DMS114 treated with DMSO at 0.1 percent for 48 hours (cell line): ENCODE results near the gene GBGT1.

Experiments used
- DNase-seq: peaks from one replicate; lab custom pipeline; 2025; ENCODE audit not compliant: unreplicated experiment; lab: John Stamatoyannopoulos, UW

The GBGT1 gene

DNA sequence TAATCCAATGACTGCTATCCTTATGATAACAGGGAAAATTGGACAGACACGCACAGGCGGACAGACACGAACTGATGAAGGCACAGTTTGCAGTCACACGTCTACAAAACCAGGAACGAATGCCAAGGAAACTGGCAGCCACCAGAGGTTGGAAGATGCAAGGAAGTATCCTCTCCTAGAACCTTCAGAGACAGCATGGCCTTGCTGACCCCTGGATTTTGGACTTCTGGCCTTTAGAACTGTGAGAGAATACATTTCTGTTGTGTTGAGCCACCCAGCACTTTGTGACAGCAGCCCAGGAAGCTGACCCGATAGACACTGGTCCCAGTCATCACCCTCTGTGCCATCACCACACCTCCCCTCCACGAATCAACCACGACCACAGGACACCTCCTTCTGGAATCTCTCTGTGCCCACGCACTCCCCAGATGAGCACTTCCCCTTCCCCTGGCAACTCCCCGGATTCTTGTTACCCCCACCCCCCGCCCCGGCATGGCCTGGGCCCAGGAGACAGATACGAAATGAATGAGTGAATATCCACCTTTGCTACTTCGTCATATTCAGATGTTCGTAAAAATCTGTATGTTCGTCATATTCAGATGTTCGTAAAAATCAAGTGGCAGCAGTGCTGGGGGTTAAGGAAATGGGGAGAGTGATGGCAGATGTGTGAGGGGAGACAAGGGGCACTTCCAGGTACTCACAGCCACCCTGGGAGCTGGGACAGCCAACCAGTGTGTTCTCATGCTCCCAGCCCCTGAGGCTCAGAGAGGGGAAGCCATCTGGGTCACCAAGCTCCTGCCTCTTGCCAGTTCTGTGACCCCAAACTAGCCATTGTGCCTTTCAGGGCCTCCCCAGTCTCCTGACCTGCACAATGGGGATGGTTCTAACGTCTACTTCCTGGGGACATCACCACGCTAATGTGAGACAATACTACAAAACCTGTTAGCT, 18.5 kb downstream of the GBGT1 start:
- DNase-seq: no peak

DNA sequence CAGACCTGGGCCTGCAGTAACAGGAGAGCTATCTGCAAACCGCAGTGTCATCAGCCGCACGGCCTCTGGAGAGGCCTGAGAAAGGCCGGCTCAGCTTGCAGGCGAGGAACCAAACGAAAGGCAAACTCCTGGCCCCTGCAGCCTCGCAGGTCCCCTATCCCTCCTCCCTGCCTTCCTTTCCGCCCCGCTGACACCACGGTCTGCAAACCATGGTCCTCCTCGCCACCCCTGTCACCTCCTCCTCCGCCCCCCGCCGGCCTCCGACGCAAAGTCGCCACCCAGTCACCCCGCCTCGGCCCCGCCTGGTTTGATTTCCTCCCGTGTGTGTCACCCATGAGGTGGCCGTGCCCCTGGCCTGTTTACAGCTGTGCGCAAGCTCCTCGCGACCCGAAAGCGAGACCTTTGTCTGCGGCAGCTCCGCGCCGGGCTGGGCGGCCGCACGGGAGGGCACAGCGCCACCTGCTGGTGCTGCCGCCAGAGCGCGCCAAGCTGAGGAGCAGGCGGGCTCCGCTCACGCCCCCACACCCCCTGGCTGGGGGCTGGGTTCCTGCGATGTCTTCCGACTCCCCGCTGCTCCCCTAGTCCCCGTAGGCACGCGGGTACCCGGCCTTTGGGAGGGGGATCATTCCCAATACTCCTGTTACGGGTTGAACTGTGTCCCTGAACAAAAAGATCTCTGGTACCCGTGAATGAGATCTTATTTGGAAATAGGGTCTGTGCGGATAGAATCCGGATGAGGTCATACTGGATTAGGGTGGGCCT, 19.4 kb downstream of the GBGT1 start:
- DNase-seq: no peak

DNA sequence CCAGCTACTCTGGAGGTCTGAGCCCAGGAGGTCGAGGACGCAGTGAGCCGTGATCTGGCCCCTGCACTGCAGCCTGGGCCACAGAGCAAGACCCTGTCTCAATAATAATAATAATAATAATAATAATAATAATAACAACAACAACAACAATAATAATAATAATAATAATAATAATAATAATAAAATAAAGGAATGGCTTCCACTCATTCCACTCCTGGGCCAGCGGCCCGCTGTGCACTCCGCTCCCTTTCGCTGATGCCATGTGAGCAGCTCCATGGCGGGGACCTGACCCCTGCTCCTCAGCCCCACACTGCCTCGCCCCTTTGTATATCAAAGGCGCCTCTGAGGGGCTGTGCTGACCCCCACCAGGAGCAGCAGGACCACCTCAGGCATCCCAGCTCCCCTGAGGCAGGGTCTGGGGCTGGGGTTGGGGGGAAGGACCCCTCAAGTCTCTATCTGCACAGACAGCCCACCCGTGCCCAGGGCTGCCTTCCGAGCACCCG, 20.0 kb downstream of the GBGT1 start:
- no peak for DNase-seq

DNA sequence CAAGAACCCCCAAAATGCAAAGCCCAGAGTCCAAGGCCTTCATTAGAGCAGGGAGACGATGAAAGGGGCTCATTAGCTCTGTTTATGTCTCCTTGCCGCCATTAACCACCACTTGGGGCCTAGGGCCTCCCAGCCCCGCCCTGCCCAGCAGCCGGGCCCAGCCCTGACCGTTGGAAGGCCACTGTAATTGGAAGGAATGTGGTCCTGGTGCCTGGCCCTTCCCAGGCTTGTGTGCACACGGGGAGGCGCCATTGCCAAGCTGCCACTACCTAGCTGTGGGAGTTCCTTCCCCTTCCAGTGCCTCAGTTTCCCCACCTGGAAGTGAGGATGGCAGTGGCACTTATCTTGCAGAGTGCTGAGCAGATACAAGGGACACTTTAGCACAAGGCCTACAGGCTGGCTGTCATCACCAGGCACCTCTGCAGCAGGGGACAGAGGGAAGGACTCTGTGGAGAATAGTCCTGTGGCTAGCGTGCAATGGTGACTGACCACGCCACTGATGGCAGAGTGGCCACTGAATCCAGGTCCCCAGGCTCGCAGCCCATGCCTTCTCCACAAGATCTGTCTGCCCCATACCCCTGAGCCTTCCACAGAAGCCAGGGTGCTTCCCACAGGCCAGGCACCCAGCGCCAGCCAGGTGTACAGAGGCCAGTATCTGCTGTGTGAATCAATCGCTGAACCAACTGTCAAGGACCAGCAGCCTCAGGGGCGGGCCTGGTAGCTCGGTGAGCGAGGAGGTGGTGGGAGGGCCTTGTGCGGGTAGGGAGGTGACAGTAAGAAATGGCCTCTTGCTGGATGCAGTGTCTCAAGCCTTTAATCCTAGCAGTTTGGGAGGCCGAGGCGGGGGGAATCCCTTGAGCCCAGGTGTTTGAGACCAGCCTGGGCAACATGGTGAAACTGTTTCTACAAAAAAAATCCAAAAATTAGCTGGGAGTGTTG, 20.8 kb downstream of the GBGT1 start:
- no peak for DNase-seq

DNA sequence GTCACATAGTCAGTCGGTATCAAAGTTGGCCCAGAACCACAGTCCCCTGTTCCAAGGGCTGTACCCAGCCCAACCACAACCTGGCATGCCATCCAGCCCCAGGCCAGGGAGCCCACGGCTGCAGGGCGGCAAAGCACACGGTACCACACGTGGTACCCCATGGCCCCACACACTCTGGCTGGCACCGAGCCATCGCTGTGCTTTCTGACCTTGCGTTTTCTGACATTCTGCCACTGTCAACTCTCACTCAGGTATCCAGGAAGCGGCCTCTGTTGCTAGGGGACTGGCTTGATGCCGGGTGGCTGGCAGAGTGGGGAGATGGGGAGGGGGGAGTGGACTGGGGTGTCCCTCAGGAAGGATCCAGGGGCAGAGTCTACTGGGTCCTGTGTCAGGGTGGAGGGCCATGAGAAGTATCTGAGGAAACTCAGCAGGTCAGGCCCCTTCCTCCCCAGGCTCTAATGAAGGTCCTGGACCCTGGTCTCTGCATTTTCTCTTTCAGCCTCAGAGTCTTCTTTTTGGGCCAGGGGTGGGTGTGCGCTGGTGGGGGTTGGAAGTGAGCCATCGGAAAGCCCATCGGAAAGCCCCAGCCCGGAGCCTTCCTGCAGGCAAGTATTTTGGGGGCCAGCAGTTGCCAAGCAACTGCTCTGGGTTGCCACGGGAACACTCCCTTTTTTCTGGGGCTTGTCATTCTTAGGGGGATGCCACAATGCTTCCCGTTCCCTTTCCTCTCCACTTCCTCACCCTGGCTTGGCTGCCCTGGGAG, 21.7 kb downstream of the GBGT1 start:
- DNase-seq: no peak

DNA sequence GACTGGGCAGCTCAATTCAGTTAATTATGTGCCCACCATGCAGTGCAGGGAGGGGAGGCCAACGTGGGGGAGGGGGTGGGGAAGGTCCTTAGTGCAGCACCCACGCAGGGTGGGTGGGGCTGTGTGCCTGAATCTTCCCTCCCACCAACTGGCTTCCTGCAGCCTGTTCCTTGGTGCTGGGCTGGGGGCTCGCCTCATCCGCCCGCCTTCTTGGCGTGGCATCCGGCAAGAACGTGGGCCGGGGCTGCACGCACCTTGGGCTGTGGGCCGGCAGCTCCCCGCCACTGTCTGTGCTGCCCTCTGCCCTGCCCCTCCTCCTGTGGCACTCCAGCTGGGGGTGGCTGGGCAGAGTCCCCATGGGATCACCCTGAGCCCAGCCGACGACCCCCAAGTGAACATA, 23.1 kb downstream of the GBGT1 start:
- no peak for DNase-seq

DNA sequence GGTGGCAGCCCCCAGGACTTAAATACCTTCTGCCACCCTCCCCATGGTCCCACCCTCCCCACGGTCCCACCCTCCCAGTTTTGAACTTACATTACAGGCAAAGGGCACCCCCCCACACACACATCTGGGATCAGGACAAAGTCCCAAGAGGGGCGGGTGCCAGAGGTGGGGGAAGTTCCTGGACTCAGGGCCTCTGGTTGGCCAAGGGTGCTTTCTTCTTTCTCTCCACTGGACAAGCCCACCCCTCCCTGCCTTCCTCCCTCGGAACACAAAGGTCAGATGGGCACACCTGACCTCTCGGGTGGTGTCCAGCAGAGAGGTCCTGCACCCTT, 23.6 kb downstream of the GBGT1 start:
- DNase-seq: no peak

DNA sequence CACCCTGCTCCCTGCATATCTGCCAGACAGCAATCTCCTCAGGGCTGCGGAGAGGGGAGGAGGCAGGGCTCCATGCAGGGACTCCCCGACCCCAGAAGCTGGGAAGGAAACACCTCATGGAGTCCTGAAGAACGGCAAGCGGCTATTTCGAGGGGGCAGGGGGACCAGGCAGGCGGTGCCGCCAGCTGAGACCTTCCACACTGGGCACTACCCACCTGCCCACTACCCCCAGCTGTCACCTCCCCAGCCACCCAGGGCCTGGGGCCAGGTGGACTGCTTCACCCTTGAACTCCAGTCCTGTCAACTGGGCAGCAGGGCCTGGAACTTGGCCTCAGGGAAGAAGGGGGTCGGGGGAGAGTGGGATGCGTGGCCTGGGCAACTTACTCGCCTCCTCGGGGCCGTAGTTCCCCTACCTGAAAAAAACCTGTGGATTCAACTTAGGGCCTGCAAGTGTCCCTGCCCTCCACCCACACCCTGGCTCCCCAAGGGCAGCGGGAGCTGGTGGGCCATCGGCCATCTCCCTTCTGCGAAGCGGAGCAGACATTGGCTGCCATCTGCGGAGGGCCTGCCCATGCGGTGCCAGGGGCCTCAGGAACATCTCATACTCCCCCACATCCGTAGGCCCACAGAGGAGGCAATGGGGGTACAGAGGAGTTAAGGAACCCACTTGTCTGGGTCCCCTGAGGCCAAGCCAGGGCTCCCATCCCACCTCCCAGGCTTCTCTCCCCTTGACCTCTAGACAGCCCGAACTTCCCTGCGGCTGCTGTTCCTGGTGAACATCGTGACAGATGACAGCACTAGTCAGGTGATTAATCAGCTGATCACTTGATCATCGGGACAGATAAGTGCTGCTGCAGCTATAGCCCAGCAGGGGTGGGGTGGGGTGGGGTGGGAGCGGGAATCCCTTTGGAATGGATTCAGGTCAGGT, 24.2 kb downstream of the GBGT1 start:
- DNase-seq: no peak

DNA sequence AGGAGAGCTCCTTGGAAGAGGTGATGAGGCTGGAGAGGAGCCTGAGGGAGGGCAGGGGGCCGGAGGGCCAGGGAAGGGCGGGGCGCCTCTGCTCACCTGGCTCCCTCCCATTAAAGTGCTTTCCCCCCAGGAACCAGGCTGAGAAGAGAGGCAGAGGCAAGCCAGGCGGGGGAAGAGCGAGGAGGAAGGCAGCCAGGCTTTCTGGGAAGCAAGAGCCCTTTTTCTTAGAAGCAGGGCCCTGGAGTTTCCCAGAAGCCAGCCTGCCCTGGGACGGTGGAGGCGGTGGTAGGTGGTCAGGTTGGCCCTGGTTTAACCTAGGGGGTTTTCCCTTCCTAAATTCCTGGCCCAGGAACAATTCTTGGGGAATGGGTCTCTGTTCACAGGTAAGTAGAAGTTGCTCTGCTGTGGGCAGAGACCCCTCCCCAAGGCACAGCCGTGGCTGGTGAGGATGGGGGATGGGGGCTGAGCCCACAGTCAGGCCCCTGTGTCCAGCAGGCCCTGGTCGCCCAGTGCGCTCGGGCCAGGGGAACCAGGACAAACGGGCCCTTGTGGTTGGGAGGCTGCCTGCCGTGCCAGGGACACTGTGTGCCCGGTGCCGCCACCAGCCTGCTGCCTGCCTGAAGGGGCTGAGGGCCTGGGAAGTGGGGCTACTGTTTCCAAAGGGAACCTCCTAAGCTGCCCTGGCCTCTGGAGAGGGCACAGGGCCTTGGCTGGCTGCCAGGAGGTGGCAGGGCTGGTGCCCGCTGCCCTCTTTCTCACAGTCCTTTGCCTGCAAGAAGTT, 26.1 kb downstream of the GBGT1 start:
- DNase-seq: no peak

DNA sequence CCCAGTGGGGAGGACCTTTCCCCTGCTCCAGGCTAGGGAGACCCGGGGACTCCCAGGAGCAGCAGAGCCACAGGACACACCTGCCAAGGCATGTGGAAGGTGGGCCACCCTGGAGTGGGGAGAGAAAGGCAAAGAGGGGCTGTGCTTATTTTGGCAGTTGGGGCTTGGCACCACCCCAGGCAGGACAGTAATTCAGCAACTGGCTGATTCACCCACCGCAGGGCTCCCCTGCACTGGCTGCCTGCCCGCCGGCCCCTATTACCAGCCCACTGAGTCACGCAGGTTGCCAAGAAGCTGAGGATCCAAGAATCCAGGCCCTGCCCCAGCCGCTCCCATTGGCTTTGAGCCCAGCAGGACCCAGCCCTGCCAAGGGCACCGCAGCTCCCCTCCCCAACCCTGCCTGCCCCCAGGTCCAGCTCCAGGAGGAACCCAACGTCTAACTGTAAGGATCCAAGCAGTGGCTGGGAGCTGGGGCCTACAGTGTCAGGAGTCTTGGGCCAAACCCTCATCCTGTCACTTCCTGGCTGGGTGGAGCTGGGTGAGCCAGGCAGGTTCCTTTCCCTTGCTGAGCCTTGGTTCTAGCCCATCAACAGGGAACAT, 28.5 kb downstream of the GBGT1 start:
- no peak for DNase-seq

DNA sequence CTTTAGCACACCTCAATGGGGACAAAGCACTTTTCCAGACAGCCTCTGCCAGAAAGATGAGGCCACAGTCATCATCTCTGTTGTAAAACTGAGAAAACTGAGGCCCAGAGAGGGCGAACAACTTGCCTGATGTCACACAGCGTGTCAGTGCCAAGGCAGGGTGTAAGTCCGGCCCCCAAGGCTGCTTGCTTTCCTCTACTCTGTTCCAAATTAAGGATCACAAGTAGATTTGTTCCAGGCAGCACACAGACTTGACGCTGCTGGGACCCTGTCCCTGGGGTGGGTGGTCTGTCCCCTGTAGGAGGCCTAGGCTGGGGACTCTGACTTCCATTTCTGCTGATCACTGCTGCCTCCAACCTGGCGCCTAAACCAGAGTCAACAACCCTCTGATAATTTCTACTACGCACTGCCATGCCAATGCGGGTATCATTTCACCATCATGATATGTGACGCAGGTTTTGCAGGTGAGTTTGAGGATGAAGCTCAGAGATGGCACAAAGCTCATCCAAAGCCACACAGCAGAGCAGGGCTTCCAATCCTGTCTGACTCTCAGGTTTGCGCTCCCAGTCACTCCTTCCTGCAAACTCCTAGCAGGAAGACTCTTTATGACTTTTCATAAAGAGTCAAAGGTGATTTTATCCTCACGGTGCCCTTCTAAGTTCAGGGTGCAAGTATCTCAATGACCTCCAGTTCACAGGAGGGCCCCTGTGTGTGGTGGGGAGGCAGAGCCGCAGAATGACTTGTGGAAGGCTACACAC, 29.1 kb downstream of the GBGT1 start:
- no peak for DNase-seq

DNA sequence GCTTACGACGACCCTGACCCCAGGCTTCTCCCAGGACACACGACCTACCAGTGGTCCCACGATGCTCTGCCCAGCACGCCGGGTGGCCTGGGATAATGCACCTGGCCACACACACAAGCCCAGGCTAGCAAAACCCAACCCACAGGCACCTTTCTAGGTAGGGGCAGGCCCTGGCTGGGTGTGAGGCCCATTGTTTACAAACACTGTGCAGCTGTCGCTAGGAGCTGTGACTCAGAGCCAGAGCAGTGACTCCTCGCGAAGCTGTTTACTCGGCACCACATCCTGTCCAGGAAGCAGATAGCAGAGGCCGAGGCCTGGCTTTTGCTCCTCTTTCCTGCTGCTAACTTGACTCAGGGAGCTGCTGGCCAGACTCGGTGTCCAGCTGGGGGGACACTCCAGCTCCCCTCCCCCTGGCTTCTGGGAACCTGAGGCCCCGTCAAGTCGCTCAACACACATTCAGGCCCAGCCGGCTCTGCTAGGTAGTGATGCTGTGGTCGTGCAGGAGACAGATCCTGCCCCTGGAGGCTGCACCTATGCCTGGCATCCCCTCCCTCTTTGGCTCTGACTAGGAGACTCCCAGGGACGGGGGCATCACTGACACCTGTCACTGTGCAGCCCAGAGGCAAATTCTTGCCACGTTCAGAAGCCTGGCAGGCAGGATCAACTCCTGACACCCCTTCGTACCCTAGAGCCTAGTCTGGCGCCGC, 29.9 kb downstream of the GBGT1 start:
- no peak for DNase-seq

DNA sequence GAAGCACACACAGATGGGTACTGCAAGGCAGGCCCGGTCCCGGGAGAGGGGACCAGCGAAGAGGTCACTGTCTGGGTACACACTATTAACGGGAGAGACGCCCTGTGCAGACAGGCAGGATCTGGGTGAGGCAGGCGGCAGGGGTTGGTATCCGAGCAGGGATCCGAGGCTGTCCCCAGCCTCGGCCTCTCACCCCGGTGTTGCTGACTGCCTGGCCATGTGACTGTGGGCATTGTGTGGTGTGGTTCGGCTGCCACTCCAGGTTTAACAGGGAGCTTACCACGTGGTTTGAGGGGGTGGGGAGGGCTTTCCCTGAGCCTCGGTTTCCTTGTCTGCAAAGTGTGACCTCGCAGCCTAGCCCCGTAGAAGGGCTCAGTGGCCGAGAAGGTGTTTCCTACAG, 31.5 kb downstream of the GBGT1 start:
- no peak for DNase-seq

DNA sequence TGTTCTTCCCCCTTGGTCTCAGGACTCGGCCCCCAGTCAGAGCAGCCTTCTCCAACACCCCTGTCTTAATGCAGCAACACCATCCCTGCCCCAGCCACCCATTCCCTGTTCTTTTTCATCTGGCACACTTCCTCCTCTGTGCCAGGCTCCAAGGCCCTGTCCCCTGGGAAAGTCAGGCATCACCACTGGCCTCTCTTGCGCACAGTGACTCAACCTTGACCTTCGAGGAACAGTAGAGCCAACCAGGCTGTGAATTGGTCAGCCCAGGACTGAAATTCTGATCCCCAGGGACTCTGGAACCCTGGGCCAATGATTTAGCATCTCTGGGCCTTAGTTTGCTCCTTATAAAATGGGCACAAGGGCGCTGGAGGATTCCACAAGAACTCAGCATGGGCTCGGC, 32.2 kb downstream of the GBGT1 start:
- DNase-seq: no peak

DNA sequence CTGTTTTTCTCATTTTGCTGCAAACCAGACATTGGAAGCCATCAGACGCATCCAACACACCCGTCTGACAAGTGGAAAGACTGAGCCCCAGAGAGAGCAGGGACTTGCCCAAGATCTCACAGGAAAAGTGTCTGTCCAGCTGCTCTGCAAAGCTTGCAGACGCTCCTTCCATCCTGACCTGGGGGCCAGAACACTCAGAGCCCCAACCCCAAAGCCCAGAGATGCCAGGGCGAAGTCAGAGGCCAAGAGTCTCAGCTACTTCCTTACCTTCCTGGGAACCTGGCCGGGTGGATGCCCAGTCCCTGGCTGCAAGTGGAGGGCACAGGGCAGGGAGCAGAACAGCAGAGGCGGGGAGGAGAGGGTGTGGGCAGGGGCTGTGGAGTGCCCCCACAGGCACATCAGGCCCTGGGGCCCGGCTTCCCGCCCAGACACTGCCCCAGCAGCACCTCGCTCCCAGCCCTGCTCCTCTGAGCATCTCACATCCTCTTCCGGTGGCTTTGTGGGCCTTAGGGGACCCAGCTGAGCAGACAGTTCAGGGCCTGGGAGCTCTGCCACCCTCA, 32.9 kb downstream of the GBGT1 start:
- DNase-seq: no peak

DNA sequence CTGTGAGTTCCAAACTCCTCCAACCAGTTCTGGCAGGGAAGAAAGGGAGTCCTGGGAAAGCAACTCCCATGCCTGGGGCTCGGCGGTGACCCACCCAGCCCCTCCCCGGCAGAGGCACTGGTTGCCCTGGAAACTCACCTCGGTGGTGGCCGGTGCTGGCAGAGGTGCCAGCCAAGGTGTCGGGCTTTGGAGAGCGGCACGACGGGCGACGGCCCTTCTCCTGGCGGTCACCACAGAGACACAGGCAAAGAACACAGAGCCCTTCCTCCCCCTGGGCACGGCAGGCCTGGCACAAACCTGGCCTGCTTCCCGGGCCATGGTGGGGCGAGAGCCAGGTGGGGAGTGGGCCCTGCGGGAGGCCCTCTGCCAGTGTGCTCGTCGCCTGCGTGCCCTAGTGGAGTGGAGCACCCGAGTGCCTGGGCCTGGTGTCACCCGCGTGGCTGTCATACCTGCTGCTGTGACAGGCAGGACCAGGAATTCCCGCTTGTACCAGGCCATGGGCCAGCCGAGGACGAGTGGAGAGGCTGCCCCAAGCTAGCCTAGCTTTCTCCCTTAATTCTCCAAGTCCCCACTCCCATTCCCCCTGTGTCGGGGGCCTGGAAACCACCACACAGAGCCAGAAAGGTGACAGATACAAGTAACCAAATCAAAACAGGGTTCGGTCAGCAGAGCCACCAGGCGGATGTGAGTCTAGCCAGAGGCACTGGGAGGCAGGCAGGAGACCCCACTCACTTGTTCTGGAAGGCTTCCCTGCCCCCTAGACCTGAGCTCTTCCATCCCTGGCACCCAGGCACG, 34.5 kb downstream of the GBGT1 start:
- DNase-seq: no peak
